NCI-H526 (cell line): ENCODE results near the gene AHDC1.
"Not testable (repeated sequence)": the region's sequence is repeated elsewhere in the genome, so short reads cannot be mapped to it uniquely, and the experiment has no call there.

Source experiments
- DNase-seq, 2 experiments: peaks; one replicate each; lab custom pipeline; 2025; lab: John Stamatoyannopoulos, UW

AHDC1 gene

DNA sequence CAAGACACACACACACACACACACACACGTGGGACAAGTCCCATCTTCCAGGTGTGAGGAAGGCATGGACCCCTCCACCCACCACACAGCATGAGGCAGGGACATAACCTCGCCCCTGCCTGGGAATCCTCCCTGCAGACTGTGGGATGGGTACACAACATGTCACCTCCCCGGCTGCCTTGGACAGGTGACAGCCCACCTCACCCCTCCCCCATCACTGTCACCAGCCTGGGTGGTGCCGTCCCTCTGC lies 40.7 kb downstream of the AHDC1 start:
- no peak for DNase-seq

DNA sequence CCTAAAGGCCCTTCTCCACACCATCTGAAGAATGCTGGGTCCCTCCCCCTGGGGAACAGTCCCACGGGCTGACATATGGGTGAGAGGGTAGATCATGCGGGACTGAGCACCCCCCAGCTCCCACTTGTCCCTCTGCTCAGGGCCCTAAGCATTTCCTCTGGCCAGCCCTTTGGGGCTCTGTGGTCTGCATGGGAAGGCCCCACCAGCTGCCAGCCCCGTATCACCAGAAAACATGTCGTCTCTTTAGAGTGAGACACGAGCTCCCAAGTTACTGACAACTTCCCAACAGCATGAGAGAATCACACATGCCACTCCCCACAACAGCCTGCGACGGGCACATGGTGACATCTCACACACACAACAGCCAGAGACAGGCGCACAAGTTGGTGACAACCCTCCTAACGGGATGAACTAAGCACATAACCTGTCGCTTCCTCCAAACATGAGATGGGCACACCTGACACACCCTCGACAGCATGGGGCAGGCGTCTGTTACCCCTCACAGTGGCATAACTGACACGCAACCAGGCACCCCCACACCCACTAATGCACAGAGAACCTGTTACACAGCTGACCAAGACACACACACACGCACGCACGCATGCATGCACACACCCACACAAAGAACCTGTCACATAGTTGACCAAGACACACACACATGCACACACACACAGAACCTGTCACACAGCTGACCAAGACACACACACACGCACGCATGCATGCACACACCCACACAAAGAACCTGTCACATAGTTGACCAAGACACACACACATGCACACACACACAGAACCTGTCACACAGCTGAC lies 41.2 kb downstream of the AHDC1 start:
- no peak for DNase-seq

DNA sequence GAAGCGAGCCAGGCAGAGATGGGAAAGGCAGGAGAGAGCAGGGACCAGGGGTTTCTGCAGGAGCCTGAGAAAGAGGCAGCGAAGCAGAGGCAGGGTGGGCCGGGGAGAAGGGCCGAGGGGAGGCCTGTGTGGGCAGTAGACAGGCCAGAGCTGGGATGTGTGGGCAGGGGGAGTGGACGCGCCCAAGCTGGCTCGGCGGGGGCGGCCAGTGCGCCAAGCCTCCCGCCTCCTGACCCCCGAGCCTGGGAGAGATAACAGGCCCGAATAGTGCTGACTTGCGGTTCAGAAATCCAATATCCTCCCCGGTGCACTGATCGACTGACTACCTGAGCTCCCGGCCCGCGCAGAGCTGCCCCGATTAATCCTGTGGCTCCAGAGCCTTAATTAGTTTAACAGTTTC lies 41.9 kb downstream of the AHDC1 start:
- DNase-seq, result no peak

DNA sequence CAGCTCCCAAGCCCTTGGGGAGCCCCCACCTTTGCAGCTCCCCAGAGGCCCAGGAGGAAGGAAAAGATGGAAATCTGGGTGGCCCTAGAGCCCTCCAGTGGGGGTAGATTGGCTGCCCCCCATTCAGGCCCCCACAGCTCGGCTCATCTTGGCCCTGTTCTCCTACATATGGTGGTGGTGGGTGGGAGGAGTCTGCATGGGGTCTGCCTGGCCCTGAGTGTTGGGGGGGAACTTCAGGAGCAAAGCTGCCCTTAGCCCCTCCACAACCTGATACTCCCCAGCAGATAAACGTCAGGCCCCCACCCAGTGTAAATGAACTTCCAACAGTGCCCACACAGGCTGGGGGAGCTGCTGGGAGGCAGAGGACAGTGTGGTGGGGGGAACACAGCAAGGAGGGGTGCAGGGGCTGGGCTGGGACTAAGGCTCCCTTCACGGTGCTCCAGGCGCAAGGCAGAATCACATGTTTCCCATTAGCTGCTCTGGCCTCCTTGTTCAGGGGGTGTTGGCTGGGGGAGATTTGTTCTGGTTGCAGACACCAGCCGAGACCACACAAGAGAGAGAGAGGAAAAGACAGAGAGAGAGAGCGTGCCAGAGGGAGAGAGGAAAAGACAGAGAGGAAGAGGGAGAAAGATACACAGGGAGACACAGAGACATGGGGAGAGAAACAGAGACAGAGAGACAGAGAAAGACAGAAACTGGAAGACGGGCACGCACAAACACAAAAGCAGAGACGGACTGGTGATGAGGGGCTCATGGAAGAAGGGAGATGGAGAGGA lies 42.6 kb downstream of the AHDC1 start:
- DNase-seq, result no peak

DNA sequence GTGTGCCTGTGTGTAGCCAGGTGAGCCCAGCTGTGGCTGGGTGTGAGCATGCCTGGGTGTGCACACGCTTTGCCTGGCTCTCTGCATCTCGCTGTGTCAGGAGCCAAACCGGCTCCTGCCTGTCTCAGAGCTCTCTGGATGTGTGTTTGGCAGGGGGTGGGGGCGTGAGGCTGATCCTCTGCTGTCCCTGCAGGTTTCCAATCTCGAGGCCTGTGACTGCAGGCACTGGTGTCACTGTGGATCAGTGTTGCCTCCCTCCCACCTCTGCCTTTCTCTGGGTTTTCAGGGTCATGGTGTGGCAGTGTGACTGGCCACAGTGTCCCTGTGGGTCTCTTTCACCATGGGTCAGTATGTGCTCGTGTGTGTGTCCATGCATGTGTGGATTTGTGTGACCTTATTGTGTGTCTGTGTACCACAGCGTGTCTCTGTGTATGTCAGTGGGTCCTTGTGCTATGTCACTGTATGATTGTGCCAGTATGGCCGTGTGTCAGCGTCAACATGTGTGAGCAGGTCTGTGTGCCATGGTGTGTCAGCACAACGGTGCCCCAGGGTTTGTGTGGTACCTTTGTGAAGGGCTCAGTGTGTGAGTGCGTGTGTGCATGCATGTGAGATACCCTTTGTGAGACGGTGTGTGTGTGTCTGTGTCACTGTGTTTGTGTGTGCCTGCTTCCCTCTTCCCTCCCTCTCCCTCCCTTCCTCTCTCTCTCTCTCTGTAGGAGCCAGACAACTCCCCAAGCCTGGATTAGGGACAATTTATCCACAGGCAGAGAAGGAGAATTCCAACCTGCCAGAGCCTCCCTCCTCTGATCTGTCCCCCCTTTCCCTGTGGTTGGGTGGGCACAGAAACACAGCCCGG lies 43.4 kb downstream of the AHDC1 start:
- no peak for DNase-seq

DNA sequence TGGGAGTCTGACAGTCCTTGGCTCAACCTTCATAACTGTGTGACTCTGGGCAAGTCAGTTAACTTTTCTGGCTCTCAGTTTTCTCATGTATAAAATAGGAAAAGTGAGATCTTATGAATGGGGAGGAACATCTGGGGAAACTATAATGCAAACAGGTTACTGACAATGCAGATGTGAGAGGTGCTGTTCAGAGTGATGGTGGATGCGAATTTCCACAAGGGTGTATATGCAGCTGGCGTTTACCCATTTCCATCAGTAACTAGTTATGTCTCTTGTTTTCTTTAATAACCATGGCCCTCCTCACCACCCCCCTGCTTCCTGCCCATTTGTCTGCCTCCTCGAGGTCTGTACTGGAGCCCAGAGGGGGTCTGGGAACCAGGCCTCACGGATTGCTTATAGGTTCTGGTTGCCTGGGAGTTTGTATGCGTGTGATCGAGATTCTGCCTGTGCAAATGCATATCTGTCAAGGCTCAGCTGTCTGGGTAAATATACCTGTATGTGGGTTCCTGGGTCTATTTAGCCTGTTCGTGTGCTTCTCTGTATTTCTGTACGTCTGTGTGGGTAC lies 44.4 kb downstream of the AHDC1 start:
- no peak for DNase-seq

DNA sequence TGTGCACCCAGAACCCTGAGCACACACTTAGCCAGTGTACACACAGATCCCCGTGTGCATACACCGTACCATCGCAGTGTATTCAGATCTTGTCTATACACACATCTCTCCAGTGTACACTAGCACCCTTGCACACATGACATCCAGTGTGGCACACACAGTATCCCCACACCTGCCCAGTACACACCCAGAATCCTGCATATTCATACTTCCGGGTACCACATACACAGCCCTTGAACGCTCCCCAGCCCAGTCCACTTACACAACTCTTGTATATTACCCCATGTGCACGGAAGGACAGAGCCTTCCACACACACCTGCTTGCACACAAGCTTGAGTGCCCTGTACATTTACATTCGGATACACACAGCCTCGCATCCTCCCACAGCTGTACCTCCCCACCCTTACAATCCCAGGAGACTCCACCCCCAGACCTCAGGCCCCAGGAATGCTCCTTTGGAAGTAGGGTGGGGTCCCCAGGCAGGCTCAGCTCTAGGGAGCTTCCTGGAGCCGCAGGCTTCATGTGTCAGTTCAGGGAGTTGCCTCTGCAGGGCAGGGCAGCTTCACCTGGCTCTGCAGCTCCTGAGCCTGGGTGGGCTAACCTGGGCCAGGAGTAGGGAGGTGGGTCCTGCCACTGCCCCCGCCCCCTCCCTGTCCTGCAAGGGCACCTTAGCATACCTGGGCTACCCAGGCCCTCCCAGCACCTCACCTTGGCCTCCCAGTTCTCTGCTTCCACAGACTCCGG lies 46.2 kb downstream of the AHDC1 start:
- peak in 1 of 2 experiments; percentile 46 for DNase-seq

DNA sequence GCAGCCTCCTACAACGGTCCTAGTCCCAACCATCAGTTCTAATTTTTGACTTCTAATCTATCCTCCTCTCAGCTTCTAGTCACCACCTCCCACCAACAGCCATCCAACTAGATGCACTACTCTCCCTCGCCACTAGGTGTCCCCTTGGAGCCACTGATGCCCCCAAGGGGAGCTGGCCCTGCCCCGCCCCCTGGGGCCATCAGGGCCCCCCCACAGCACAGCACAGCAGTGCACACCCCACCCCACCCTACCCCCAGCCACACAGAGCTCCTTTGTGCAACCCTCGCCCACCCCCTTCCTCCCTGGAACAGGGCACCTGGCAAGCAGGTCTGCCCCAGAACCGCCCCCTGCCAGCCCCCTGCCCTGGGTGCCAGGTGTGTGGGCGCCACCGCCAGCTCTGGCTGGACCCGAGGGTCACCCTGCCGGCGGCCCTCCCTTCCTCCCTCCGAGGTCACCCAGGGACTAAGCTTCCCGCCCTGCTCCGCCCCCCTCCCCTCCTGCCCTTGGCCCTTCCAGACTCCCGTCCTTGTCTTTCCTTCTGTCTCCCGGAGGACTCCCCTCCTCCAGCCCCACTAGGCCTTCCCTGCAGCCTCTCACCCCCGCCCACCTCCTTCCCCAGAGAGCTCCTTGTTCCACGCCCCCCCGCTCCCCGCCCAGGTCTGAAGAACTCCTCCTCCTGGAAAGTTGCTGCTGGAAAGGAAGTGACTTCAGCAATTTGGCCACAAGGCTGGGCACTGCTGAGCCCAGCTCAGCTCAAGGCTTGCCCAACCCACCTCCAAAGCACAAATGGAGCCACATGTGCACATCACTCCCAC lies 47.0 kb downstream of the AHDC1 start:
- peak; percentile 13 to 57 for DNase-seq

DNA sequence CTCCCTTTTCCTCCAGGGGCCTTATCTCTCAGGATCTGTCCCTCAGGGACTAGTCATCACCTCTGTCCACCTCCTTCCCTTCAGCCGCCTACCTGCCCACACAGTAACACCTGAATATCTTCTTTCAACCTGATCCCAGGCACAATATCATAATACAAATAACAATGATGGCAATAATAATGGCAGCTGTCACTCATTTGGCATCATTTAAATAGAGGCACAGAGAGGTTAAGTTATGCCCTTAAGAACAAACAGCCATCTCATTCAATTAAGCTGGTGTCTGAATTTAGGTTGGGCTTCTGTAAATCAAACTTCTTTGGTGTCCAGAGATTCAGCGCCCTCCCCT lies 47.5 kb downstream of the AHDC1 start:
- DNase-seq, result no peak

DNA sequence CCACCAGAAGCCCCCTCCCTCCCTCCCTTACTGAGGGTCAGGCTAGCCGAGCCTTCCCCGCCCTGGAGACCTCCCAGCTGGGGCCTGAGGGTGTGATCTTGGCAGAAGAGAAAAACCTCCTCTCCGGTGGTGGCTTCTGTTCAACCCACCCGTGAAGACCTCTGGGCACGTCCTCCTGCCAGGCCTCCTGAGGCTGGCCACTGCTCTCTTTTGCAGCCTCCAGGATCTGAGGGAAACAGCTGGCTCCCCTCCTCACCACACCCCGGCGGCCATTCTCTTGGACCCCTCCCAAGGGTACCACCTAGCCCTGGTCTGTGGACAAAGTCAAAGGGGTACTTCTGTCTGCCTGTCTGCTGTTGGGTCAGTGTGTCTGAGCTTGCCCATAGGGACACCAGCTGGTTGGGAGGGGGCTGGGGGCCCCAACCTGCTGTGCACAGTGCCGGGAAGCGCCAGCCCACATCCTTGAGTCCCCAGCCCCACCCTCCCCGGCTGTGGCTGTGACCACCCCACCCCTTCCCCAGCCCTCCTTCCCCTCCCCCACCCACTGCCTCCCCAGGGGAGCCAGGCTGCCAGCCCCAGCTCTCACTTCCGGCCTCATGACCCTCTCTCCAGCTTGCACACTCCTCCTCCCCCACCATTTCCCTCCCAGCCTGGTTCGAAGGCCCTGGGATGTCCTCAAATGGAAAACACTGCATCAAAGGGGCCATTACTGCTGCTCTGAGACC lies 48.1 kb downstream of the AHDC1 start:
- DNase-seq, result no peak

DNA sequence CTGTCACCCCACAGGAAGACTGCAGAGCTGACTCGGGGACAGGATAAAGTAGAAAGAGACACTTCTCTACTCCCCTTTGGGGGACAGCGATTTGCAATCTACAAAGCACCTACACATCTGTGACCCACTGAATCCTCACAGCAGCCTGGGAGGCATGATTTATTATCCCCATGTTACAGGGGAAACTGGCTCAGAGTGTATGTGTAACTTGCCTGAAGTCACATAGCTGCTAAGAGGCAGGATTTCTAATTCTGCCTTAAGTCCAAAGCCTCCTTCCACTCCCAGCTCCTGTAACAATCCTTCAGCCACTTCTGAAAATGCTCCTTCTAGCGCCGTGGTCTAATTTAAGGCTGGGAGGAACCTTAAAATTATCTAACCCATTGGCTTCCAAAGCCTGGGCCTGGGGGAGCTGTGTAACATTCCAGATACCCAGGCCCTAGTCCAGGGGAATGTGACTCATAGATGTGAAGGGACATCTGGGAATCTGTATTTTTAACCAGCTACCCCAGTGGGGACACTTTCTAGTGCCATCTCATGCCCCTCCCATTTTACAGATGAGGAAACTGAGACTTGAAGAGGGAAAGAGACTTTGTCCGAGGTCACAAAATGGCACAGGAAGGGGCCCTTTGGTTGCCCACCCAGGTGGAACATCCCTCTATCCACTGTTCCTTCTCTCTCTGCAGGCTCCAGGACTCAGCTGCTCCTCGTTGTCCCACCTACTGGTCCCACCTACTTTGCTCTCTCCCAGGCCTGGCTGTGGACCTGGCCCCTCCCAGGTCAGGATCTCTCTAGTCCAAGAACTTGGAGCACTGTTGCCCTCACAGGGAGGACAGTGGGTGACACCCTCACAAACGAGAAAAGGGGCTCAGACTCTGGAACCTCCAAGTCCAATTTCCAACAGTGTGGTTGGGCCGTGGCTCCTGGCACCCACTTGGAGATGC lies 48.9 kb downstream of the AHDC1 start:
- no peak for DNase-seq

DNA sequence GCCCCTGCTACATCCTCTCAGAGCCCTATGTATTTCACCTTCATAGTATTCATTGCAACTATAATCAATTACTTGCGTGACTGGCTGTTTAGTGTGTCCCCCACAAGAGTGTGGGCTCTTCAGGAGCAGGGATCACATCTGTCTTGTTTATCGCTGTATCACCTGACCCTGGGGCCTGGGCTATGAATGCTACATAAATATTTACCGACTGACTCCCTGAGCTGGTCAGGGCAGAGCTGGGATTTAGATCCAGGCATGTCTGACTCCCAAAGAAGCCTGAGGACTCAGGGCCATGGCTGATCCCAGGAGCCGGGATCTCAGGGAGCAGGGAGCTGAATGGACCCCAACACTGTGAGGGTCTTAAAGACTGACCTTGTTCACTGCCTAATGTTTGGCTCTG lies 49.7 kb downstream of the AHDC1 start:
- no peak for DNase-seq

DNA sequence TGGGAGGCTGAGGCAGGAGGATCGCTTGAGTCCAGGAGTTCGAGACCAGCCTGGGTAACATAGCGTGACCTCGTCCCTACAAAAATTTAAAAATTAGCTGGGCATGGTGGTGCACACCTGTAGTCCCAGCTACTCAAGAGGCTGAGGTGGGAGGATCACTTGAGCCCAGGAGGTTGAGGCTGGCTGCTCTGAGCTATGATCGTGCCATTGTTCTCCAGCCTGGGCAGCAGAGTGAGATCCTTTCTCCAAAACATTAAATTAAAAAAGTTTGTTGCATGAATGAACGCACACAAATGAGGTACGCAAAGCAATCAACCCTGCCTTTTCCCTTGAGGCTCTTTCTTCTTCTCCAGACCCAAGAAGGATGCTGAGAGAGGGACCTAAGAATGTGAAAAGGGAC lies 50.1 kb downstream of the AHDC1 start:
- not testable (repeated sequence) for DNase-seq

DNA sequence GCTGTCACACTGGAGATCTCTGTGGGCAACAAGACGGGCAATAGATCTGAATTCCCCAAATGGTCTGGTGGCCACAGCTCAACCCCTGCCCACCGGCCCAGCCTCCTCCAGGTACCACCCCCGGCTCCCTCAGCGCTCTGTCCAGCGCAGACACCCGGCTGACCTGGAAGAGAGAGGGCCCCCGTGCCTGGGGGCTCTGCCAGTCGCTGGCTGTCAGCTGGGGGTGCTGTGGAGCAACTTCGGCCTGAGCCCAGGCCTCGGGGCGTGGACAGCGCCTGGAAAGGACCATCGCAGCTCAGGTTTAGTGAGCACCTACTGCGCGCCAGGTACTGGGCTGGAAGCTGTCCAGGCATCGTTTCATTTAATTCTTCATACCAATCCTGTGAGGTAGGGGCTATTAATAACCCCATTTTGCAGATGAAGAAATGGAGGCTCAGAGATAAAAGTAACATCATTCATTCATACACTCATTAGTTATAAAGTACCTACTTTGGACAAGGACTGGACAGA lies 51.0 kb downstream of the AHDC1 start:
- no peak for DNase-seq

DNA sequence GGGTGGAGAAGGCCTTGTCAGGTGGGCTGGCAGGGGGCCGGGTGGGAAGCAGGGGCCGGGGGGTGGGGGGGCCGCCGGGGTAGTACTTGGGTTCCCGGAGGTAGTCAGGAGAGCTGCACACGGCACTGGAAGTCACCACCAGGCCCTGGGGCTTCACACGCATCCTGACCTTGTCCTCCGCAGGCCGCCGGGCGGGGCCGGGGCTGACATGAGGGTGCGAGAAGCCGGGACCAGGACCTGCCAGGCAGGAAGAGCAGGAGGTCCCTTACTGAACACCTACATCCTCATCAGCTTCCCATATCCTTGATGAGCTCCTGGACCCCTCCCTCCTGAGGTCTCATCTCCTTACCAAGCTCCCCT lies 52.0 kb downstream of the AHDC1 start:
- DNase-seq, result no peak

DNA sequence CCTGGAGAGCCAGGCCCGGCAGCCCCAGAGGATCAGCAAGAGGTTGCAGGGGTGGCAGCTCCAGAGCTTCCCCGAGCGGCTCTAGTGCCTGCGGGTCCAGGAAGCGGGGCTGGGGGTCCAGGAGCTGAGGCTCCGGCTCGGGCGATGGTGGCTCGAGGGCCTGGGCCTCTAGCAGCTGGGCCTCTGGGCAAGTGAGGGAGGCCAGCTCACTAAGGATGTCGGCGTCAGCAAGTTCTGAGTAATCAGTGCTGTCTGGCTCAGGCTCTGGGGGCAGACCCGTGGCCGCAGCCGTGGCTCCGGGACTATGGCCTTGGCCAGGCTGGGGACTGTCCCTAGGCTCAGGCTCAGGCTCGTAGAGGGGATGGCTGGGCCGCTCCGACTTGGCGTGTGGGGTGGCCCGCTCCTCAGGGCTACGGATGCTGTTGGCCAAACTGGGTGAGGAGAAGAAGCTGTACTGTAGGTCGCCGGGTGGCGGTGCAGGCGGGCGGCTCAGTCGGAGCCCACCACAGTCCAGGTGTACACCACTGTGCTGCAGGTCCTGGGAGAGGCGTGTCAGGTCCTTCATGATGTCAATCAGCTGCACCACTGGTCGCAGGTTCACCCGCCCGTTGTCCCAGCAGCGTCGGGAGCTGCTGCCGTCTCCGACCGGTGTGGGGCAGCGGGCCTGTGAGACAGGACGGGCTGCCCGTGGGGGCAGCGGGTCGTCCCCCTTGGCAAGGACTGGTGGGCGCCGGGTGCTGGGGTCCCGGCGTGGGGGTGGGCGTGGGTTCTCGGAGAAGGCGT lies 52.6 kb downstream of the AHDC1 start:
- DNase-seq, result no peak

DNA sequence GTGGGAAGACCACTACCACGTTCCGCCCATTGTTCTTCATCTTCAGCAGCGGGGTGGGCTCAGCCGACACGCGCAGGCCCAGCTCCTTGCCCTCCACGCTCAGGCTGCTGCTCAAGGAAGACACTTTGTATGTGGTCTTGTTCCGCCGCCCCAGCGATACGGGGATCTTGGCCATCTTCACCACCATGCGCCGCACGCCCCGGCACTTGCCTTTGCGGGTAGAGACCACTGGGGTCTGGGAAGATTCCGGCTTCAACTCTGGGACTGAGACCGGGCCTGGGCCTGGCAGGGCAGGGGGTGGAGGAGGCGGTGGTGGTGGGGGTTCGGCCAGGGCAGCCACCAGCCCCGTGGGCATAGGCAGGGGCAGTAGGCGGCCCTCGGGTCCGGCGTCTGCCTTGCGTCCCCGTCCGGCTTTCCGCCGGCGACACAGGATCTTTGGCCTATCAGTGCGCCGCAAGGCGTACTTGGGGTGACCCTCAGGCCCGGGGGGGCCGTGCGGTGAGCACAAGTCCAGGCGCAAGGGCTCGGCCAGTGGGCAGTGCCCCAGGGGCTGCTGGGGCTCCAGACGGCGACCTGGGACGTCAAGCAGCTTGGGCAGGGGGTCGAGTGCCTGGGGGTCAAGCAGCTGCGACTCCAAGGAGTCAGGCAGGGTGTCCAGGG lies 53.3 kb downstream of the AHDC1 start:
- no peak for DNase-seq
